Large intestine (tissue), 3 donors: ENCODE data around the gene SASH1. TPM values are rescaled to one million over a fixed set of nuclear protein-coding genes. Genes with fewer than 3 reads are reported as not detected.
A peak's percentile ranks its signal among the peaks of the same experiment; 100 is the strongest.

Experiments
- DNase-seq, 2 donors: peaks; one replicate each; pipeline versions ENCODE4 v3.0.0 to v3.0.0-alpha.2; 2013
- H3K27ac ChIP-seq: one replicate; pipeline ENCODE4 v1.5.1; 2013; ENCODE audit warnings: low read length
- H3K27me3 ChIP-seq: 2 replicates; pipeline ENCODE4 v1.6.1; 2013; ENCODE audit warnings: low read length; ENCODE audit not compliant: control insufficient read depth, insufficient read depth
- H3K36me3 ChIP-seq: 2 replicates; pipeline ENCODE4 v1.6.1; 2013; ENCODE audit warnings: low read length; ENCODE audit not compliant: control insufficient read depth, insufficient read depth
- H3K4me1 ChIP-seq: one replicate; pipeline ENCODE4 v1.6.1; 2013; ENCODE audit warnings: low read length; ENCODE audit not compliant: control insufficient read depth, insufficient read depth
- H3K4me3 ChIP-seq: one replicate; pipeline ENCODE4 v1.5.1; 2013; ENCODE audit warnings: low read length
- H3K9me3 ChIP-seq: one replicate; pipeline ENCODE4 v1.6.1; 2013; ENCODE audit warnings: mild to moderate bottlenecking, low read depth, low read length, moderate library complexity; ENCODE audit not compliant: control insufficient read depth
- WGBS: methylation state at CpG from one replicate; pipeline ENCODE4 v1.1.5; 2013; ENCODE audit warnings: low lambda C conversion rate; ENCODE audit not compliant: insufficient coverage; 5-methylcytosine and 5-hydroxymethylcytosine counted together
- polyA plus RNA-seq: library from polyadenylated mRNA; unstranded; fragments of 120-200 nt; gene quantifications from one replicate; pipeline ENCODE4 v1.2.1, GENCODE V29; 2013

The SASH1 gene
- polyA plus RNA-seq, 1 donor = 15.9 TPM

GRCh38 chr6:148455225-148455624, 112.6 kb downstream of the SASH1 start:
- Histone ChIP-seq H3K4me3 (no peak overlapping the region), H3K9me3 (no peaks in the 10 kb centered on the region), H3K27me3 (no peaks in the 10 kb centered on the region), H3K27ac (no peak overlapping the region), H3K36me3 (peaks cover 11% of the 10 kb centered on the region), H3K4me1 (no peaks in the 10 kb centered on the region)
- 100% methylated on average over 1 of the region's 10 CpGs for WGBS
- DNase-seq = no peak

- no peak overlapping the region for H3K27ac ChIP-seq
Measured at GRCh38 chr6:148455674-148456558, 113.3 kb downstream of the SASH1 start.

GRCh38 chr6:148457137-148457842, 114.7 kb downstream of the SASH1 start:
- peaks cover 11% of the 10 kb centered on the region for H3K36me3 ChIP-seq
- no peak overlapping the region for H3K27ac ChIP-seq
- no peak overlapping the region for H3K4me3 ChIP-seq
- no CpG with 5 or more reads among the region's 10 CpGs for WGBS
- DNase-seq = no peak
- no peaks in the 10 kb centered on the region for H3K9me3 ChIP-seq
- H3K4me1 ChIP-seq = no peaks in the 10 kb centered on the region
- H3K27me3 ChIP-seq = no peaks in the 10 kb centered on the region

More at GRCh38 chr6:148455674-148456558, 113.3 kb downstream of the SASH1 start:
- Histone ChIP-seq H3K4me3 (no peak overlapping the region), H3K36me3 (peaks cover 11% of the 10 kb centered on the region), H3K27me3 (no peaks in the 10 kb centered on the region), H3K4me1 (no peaks in the 10 kb centered on the region), H3K9me3 (no peaks in the 10 kb centered on the region)
- 100% methylated on average over 1 of the region's 20 CpGs for WGBS
- peak in 1 of 2 donors; percentile 22 for DNase-seq

GRCh38 chr6:148457843-148458159, 115.2 kb downstream of the SASH1 start:
- H3K36me3 ChIP-seq = peaks cover 9% of the 10 kb centered on the region
- no CpG with 5 or more reads among the region's 4 CpGs for WGBS
- H3K27me3 ChIP-seq = no peaks in the 10 kb centered on the region
- H3K9me3 ChIP-seq = no peaks in the 10 kb centered on the region
- no peaks in the 10 kb centered on the region for H3K4me1 ChIP-seq
- H3K4me3 ChIP-seq = no peak overlapping the region
- H3K27ac ChIP-seq = no peak overlapping the region
- no peak for DNase-seq

- no CpG with 5 or more reads among the region's 4 CpGs for WGBS
- Histone ChIP-seq H3K4me1 (no peaks in the 10 kb centered on the region), H3K27ac (no peak overlapping the region), H3K9me3 (no peaks in the 10 kb centered on the region), H3K4me3 (no peak overlapping the region), H3K36me3 (peaks cover 6% of the 10 kb centered on the region), H3K27me3 (no peaks in the 10 kb centered on the region)
- DNase-seq = no peak
Measured at GRCh38 chr6:148459238-148459637, 116.6 kb downstream of the SASH1 start.

GRCh38 chr6:148460876-148461646, 118.4 kb downstream of the SASH1 start:
- no CpG with 5 or more reads among the region's 6 CpGs for WGBS
- Histone ChIP-seq H3K27me3 (no peaks in the 10 kb centered on the region), H3K27ac (no peak overlapping the region), H3K9me3 (no peaks in the 10 kb centered on the region), H3K4me1 (no peaks in the 10 kb centered on the region), H3K36me3 (peaks cover 2% of the 10 kb centered on the region), H3K4me3 (no peak overlapping the region)
- no peak for DNase-seq

GRCh38 chr6:148461986-148462577, 119.4 kb downstream of the SASH1 start:
- peaks cover 2% of the 10 kb centered on the region for H3K36me3 ChIP-seq
- H3K27ac ChIP-seq = no peak overlapping the region
- whole genome bisulfite sequencing = 86% methylated on average over 1 of the region's 2 CpGs
- H3K4me3 ChIP-seq = no peak overlapping the region
- H3K9me3 ChIP-seq = no peaks in the 10 kb centered on the region
- DNase-seq = no peak
- no peaks in the 10 kb centered on the region for H3K27me3 ChIP-seq
- no peaks in the 10 kb centered on the region for H3K4me1 ChIP-seq

- 80% methylated on average over 1 of the region's 2 CpGs for WGBS
- DNase-seq = no peak
- Histone ChIP-seq H3K27me3 (no peaks in the 10 kb centered on the region), H3K4me1 (no peaks in the 10 kb centered on the region), H3K9me3 (no peaks in the 10 kb centered on the region), H3K4me3 (no peak overlapping the region), H3K36me3 (peaks cover 2% of the 10 kb centered on the region), H3K27ac (no peak overlapping the region)
Measured at GRCh38 chr6:148463671-148464070, 121.0 kb downstream of the SASH1 start.

GRCh38 chr6:148464319-148465010, 121.8 kb downstream of the SASH1 start:
- DNase-seq = peak; percentile 43 to 50
- Histone ChIP-seq H3K9me3 (no peaks in the 10 kb centered on the region), H3K27ac (no peak overlapping the region), H3K4me1 (no peaks in the 10 kb centered on the region), H3K36me3 (no peaks in the 10 kb centered on the region), H3K4me3 (no peak overlapping the region), H3K27me3 (no peaks in the 10 kb centered on the region)
- no CpG with 5 or more reads among the region's 5 CpGs for WGBS

- H3K4me3 ChIP-seq = no peak overlapping the region
- WGBS = 78% methylated on average over 1 of the region's 5 CpGs
- H3K27me3 ChIP-seq = no peaks in the 10 kb centered on the region
- no peaks in the 10 kb centered on the region for H3K4me1 ChIP-seq
- DNase-seq = no peak
- no peaks in the 10 kb centered on the region for H3K9me3 ChIP-seq
- no peaks in the 10 kb centered on the region for H3K36me3 ChIP-seq
- H3K27ac ChIP-seq = no peak overlapping the region
Measured at GRCh38 chr6:148465011-148465335, 122.3 kb downstream of the SASH1 start.
